HG03097 (cell line): Measurements from ENCODE around the gene CHST15.
A peak's percentile ranks its signal among the peaks of the same experiment; 100 is the strongest.

Experiments used
- ATAC-seq: cut with Tn5 transposase; IDR thresholded peaks from one replicate; pipeline ENCODE4 v1.9.1; 2021; ENCODE audit not compliant: unreplicated experiment, low FRiP score

The CHST15 gene

DNA sequence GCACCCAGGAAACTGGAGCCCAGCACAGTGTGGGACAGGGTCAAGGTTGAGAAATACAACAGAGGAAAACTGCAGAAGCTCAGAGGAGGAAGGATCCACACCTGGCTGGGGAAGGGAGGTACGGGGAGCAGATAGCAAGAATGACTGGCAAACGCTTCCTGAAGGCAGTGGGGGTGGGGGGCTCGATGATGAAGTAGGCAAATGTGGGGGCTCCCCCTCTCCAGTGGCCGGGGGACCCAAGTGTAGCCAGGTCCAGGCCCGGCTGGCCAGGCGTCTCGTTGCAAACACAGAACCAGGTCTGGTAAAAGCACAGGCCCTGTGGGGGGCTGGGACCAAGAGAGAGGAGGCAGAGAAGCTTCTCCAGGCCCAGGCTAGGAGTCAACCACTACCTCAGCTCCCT, 7.7 kb downstream of the CHST15 start:
- ATAC-seq, result no peak

DNA sequence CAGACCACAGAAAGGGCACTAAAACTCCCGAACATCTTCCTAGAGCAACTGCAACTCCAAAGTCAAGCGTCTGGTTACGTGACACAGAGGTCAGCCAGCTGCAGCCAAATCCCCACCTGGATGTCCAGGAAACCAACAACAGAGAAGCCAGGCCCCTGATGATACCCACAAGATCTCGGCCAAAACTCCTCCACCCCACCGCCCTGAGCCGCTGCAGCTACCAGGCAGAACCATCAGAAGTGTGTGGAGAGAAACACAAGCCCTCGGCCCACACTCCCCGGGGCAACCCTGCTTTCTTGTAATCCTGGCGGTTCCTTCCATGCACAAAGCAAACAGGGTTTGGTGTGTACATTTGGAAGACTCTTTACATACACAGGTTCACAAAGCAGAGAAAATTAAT, 8.7 kb downstream of the CHST15 start:
- ATAC-seq, result no peak

DNA sequence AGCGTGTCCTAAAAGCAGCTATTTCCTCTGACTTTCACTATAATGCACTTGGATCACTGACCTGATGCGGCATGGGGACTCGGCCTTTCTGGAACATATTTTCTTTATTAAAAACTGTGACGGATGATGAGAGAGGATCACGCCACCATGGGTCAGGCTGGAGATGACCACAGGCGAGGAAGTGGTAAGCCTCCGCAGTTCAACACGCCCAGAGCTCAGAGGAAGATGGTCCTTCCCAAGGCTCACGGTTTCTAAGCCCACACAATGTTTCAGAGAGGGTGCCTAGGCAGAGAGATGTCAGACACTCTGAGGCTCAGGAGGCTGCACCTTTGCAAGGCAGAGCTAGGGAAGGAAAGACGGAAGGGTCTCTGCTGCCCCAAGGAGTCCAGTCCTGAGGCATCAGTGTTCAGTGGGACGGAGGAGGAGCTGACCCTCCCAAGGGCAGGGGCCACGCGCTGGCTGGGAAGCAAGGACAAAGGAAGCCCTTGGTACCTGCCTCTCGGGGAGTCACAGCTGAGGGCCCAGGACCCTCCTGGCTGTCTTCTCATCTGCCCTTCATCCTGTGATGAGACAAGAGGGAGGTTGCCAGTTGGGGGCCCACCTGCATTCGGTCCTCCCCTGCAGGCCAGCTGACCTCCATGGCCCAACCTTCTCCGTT, 9.5 kb downstream of the CHST15 start:
- no peak for ATAC-seq

DNA sequence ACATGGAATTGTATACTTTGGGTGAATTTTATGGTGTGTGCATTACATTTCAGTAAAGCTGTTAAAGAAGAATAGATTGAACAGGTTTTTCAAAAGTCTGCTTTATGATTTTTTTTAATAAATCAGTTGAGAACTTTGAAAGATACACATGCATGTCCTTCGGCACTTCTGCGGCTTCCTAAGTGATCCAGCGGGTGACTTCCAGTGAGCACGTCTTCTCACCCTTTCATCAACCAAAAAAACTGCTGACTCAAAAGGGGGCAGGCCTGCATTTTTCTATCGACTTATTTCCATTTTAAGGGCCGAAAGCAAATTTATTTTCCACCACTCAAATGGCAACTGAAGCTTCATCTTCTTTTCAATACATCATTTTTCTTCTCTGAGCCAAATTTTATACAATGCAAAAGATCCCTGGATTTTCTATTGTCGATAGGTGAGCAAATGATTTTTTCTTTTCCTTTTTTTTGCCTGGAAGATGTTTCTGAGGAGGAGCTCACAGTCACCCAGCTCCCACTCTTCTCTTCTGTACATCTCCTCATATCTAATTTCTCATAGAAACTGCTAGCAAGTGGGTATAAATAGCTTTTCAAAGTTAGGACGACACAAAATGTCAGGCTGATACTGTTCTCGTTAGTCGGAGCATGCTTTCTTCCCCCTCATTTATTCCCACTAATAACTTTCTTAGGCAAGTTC, 10.2 kb downstream of the CHST15 start:
- ATAC-seq, result no peak

DNA sequence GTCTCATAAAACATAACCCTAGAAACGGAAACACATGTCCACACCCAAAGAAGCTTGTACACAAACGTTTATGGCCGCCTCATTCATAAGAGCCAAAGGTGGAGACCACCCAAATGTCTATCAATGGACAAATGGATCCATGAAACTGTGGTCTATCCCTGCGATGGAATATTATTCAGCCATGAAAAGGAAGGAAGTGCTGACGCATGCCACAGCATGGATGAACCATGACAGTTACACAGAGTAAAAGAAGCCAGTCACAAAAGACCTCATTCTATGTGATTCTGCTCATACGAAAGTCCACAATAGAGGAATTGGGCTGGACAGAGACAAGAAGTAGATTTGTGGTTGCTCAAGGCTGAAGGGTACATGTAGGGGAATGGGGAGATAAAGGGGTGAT, 10.8 kb downstream of the CHST15 start:
- ATAC-seq, result no peak

DNA sequence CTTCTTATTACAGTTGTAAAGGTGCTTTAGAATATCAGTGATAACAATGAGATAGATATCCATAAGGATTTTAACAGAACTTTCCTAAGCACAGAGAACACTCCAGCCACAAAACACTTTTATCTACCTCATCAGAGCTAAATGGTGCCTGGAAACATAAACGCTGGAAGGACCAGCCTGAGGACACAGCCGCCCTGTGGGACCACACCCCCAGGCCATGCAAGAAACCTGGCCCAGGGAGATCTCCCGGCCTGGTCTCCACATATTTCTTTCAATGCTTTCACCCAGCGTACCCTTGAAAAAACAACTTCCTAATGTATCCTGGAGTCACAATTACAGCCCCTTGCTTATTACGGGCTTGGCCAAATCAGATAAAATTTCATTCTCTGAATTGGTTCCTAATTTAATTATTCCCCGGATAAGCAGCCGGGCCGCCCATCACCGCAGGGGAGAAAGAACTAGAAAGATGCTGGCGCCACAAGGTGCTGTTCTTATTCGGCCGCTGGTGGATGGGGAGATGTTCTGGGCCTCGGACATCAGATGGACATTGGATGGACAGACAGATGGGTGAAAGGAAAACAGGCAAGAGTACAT, 11.8 kb downstream of the CHST15 start:
- ATAC-seq, result no peak

DNA sequence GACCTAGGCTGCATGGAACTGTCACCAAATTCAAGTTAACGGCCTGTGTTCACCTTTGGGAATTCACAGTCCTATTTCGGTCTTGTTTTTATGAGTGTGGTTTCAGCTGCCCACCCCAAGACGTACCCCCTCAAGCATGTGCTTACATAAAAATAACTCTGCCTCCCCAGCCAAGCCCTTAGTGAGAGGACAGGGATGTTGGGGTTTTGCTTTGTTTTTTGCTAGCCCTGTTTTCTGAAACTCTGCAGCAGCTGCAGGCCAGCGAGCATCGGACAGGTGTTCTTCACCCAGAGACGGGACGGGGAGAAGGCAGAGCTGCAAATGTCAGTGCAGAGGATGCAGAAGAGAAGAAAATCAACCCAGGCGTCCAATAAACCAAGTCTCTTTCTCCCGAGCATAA, 13.5 kb downstream of the CHST15 start:
- no peak for ATAC-seq

DNA sequence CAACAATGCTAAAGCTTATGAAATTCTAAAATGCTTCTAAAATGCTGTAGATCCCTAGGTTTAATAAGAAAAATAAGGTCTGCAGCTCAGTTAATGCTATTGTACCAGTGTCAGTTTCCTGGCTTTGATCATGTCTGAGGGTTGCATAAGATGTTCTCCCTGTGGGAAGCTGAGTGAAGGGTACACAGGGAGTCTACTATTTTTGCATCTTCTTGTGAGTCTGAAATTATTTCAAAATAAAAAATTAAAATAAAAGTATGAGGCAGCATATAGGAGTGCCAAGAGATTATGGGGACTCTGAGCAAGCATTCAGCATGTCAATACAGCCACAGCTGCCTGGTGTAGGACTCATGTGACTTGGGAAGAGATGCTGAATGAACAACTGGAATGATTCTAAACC, 14.7 kb downstream of the CHST15 start:
- ATAC-seq, result no peak

DNA sequence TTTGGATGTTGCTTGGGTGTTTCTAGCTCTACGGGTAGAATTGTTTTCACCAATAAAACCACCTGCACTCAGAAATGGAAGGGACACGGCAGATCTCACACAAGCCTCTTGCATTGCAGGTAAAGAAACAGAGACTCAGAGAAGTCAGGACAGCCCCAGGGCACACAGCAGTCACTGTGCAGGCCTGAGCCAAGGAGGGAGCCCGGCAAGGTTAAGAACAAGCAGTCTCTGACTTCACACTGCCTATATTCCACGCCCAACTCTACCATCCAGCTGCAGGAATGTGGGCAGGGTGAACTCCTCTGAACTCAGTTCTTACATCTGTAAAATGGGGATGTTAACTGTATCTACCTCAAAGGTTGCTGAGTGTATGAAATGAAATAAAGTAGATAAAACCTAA, 15.4 kb downstream of the CHST15 start:
- ATAC-seq, result no peak

DNA sequence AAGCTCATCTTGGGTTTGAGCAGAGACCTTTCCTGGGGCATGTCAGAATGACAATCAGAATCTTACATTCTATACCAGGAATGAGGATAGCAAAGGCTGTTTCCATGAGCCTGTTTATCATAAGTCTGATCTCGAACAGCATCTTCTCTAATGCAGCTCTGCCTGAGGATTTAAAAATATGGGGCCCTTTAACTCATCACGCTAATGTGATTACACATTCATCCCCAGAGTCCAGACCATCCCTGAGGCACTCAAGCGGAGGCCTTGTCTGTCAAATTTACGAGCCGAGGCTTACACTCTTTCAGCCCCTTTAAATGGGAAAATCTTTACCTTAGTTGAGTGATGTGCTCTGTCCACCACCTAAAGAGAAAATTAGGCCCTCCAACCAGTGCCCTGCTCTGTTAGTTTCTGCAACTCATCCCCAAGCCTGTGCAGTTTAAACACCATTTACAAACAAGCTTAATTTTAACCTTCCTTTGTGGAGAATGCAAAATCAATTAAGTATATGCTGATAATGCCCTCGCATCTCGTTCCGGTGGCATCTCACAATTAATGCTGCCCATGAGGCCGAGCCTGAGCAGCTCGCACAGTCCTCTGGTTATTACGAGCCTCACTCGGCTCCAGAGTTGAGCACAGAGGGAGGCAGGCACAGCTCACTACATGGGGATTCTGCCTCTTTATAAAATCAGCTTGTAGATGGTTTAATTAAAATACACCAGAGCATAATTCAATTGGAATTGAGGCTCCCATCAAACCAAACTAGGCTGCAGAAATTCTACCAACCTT, 16.0 kb downstream of the CHST15 start:
- no peak for ATAC-seq

DNA sequence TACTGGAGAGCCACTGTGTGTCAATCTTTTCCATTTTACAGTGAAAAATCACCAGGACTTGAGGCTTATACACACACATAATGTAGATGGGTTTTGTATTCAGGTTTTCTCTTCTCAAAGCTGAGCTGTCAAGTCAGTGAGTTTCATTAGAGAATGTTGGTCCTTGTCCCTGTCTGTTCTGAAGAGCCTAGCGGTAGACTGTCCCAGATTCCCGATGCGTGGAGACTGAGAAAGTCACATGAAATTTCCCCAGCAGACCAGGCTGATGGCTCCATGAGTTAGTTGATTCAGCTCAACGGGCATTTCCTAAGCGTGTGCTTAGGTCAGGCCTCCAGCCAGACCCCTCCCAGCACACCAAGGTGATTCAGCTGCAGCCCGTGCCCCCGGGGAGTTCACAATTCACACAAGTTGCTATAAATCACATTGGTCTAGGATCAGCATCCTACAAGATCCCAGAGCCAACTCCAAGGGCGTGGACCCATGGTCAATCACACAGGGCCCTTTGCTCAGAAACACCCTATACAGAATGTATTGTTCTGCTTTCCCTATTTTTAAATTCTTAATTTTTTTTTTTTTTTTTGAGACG, 17.2 kb downstream of the CHST15 start:
- no peak for ATAC-seq

DNA sequence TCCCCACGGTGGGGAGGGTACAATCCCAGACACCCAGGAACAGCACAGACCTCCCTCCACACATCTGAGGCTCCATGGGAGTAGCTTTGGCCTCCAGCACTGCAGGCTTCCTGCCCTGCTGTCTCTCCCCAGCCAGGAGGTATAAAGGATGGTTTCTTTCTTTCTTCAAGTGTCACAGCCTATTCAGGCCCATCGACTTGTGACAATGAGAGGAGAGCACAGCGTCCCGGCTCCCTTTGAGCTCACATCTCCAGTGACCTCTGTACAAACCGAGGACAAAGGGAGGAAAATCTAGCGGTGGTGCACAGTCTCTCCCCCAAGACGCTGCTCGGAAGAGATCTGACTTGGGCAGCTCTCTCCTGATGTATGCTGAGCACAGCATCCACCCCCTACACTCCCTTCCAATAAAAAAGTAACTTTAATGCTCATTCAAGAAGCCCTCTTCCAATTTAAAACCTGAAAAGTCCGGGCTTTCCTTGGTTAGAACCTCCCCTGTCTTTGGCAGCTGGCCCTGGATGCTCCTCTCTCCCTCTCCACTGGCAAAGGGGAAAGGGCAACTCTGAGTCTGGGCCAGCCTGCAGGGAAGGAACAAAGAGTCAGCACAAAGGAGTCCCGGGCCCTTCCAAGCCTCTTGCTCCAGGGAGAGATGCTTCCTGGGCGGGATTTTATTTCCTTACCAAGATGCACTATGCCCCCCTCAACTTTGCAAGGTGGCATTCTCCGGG, 18.0 kb downstream of the CHST15 start:
- no peak for ATAC-seq

DNA sequence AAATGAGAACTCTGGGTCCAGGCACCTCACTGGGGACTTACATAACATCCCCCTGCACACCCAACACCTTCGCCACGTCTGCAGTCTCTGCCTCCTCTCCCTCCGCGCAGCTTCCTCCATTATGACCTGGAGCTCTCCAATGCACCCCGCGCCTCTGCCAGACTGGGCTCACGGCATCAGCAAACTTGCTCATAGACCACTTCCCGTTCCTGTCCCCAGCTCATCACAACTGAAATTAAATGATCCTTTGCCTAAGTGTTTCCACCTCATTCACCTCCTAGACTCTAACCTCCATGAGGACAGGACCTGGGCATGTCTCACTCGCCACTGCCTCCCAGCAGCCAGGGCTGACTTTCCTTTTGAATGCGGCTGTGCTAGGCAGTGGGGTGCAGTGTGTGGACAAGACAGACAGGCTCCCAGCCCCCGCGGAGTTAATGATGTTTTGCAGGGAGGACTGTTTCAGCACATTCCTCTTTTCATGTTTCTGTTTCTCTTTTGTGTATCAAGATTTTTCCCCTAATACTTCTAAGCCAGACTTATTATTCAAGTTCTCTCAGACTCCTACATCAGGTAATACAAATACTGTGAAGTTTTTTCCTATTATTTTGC, 18.8 kb downstream of the CHST15 start:
- ATAC-seq, result no peak

DNA sequence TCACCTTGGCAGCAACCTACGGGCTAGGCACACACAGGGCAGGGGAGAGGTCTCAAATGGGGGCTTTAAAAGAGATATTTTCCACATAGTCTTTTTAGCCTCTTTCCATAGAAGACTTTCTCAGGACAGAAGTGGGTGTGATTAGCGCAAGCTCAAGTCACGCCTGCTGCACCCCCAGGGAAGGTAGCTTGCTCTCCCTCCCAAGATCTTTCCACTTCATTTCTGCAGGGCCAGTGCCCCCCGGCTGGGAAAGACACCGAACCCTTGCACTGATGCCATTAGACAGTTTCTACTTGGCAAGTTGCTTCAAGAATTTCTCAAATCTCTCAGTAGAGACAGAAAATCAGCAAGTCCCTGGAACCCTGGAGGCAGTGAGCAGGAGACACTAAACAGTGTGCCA, 19.4 kb downstream of the CHST15 start:
- ATAC-seq, result no peak

DNA sequence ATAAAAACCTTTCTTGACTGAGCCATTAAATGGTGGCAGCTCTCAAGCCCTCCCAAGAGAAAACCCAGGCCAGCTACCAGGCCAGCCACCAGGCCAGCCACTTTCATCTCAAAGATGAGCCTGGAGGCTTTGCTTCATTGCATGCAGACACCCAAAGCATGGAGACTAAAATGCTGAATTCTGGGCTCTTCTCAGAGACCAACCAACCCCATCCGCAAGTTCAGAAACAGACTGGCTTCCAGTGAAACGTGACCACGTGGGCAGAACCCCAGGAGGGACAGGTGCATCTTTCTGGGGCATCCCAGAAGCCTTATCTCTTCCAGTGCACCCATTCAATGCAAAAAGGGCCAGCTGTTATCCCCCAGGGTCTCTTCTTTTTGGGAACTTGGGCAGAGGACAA, 20.9 kb downstream of the CHST15 start:
- peak; percentile 21 for ATAC-seq

DNA sequence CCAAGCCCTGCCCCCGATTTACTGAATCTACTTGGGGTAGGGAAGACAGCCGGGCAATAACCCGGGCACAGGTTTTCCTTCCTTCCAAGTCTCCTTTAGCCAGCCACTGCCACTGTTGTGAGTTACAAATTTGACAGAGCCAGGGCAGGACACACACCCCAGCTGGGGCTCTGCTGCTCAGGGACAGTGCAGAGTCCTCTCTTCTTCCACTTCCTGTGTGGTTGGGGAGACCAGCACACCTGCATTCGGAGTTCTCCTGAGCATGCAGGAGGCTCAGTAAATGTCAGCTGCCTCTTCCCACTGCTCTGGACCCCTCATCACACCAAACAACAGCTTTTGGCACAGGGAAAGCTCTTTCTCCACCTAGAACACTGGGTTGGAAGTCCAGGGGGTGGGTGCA, 21.3 kb downstream of the CHST15 start:
- peak; percentile 50 for ATAC-seq

DNA sequence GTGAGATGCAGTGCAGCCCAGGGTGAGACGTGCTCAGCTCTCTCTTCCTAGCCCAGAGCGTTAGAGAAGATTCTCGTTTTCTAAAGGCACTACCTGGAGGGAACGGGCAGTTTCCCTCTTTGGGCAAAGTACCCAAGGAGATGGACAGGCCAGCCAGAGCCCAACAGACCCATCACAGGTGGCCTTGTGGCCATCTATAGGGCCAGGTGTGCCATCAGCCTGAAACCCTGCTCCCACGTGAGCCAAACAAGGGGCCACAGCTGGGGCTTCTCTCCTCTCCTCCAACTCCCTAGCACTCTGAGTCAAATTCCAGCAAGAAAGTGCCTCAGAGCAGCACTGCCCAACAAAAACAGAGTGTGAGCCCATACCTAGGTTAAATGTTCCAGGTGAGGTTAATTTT, 22.3 kb downstream of the CHST15 start:
- no peak for ATAC-seq

DNA sequence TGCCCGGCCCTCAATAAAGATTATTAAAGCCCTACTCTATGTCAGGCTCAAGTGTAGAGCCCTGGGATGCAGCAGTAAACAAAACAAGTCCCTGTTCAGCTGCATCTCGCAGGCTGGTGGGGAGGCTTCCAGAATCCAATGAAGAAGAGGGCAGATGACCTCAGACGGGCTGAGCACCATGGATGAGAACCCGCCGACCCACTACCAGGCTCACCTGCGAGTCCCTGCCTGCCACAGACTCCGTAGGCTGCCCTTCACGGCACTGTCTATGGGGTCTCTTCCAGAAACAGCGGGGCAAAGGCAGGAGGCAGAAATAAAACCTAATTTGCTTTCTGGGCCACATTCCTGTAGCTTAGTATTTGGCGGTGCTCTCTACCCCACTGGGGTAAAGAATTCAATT, 22.7 kb downstream of the CHST15 start:
- ATAC-seq, result no peak

DNA sequence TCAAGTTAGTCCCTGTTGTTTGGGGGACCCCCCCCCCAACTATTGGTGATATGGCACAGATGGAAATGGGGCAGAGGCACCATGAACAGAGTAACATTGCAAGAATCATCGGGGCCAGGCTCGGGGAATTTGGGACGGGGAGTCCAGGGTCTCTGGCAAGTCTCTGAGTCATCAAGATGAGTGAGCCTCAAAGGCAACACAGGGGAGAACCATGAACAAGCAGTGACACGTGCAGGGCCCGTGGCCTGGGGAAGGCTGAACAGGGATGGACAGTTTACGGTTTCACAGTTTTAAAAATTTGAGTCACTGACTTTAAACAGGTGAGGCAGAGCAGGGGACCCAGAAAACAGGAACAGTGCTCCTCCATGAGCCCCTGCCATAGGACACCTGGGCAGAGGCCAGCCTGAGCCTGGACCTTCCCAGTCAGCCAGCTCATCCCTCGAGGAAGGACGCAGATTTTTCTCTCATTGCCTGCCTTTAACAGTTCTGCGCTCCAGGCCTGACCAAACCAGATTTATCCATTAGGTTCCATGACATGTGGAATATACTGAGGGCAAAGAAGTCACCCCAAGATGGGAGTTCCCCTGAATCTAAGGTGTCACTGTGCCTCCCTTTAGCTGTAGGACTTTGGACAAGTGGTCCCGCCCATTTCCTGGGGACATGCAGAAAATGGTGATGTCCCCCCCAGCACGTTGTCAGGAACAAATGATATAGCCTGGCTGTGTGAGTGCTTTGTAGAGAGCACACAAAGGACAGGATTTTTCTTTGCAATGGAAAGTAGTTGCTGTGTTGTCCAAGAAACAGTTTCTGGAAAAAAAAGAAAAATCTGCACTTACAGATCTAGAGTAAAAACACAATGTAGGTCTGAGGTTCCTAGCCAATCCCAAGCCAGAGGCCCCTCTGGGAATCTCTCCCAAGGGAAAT, 23.8 kb downstream of the CHST15 start:
- ATAC-seq, result no peak
